Fibroblast of pulmonary artery (primary cell): ENCODE data around the gene EEF1AKMT2.

ENCODE experiments used
- DNase-seq: peaks from one replicate; pipeline ENCODE4 v3.0.0-alpha.2; 2010; ENCODE audit warnings: low read depth
- H3K4me3 ChIP-seq: replicated peaks from 2 replicates; pipeline ENCODE4 v1.5.1; 2011; ENCODE audit warnings: low read depth, mild to moderate bottlenecking, control low read depth, low read length, moderate library complexity
- TF ChIP-seq, protein P1 (sequence below): IDR thresholded peaks from 2 replicates; pipeline ENCODE4 v1.5.1; 2011; ENCODE audit warnings: mild to moderate bottlenecking, control low read depth, low read length, inconsistent platforms; ENCODE audit errors: missing control alignments

The EEF1AKMT2 gene

DNA sequence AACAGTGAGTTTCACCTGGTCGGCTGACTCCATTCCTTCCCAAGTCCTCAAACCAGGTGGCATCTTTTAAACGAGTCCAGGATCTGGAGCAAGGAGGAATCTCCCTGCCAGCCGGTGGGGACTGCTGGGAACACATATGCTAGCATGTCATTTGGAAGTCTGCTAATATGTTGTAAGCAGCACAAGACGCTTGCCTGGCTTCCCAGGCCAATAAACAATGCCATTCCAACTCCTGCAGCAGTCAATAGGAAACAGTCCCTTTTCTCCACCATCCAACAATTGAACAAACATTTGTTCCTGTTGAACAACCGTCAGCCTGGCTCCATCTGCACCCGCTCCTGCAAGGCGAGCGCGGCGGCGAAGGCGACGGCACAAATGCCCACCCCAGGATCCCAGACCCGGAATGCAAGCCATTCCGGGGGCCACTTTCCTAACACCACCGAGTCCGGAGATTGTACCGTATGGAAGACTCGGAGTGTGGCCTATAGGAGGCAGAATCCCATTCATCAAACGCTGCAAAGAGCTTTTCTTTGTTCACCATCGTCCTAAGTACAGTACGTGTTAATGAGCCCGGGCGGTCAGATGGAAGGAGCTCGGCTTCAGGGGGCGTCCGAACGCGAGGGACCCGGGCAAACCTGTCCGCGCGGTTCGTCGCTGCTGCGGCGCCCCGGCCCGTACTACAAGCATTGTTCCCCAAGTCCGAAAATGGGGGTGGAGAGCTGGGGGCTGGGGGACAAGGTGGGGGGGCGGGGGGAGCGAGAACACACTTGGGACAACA, 49.1 kb downstream of the EEF1AKMT2 start:
- DNase-seq = no peak
- peak overlapping the region; percentile 69 for H3K4me3 ChIP-seq
- TF ChIP-seq, protein P1, sequence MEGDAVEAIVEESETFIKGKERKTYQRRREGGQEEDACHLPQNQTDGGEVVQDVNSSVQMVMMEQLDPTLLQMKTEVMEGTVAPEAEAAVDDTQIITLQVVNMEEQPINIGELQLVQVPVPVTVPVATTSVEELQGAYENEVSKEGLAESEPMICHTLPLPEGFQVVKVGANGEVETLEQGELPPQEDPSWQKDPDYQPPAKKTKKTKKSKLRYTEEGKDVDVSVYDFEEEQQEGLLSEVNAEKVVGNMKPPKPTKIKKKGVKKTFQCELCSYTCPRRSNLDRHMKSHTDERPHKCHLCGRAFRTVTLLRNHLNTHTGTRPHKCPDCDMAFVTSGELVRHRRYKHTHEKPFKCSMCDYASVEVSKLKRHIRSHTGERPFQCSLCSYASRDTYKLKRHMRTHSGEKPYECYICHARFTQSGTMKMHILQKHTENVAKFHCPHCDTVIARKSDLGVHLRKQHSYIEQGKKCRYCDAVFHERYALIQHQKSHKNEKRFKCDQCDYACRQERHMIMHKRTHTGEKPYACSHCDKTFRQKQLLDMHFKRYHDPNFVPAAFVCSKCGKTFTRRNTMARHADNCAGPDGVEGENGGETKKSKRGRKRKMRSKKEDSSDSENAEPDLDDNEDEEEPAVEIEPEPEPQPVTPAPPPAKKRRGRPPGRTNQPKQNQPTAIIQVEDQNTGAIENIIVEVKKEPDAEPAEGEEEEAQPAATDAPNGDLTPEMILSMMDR = peak; percentile 43

DNA sequence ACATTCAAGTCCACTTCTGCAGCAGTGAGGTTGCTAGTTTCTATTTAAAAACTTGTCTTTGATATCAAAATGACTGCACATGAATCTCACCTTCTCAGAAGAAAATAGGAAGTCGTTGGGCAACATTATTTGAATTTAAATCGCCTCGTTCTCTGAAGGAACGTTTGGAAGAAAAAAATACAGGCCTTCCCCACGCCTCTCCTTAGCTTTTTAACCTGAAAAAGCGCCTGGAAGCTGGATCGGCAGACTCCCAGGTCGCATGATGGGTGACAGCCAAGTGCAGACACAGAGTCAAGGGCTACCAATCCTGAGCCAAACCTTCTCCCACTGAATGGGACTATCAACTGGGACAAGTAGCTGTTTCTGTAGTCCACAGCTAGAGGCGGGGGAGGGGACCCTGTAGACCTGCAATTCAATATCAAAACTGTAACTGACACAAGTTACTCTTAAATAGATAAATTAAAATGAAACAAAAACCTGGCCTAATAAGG, 49.7 kb downstream of the EEF1AKMT2 start:
- DNase-seq = no peak

DNA sequence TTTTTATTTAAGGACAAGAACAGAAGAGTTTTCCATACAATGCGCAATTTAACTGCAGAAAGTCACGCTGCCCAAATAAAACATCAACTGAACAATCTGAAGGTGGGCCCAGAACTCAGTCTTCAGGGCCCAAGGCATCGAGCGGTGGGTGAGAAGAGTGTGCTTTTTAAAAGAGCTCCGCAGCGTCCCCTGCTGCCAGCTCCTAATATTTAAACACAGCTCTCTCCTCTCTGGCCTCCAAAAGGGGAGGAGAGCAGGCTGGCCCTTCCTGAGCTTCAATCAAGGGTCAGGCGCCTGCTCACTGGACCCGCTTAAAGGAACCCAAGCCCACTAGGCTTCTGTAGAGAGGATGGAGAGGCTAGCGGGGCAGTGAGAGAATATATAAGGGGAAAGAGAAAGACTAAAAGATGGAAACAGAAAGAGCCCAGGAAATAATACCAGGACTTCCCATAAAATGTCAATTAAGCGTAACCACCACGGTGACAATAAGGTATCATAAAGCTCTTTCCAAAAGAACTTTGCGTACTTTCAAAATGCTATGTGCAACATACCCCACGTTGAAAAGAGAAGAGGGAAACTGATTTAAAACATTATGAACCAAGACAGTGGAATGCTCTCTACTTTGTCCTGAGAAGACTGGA, 50.3 kb downstream of the EEF1AKMT2 start:
- peak overlapping the region; percentile 21 for H3K4me3 ChIP-seq
- TF ChIP-seq, protein P1 = peak; percentile 77
- DNase-seq = peak; percentile 83

More for the DNA sequence above, 49.7 kb downstream of the EEF1AKMT2 start:
- H3K4me3 ChIP-seq = peak overlapping the region; percentile 69
- TF ChIP-seq, protein P1 = no peak

- H3K4me3 ChIP-seq = peak overlapping the region; percentile 21
- peak; percentile 65 for DNase-seq
- TF ChIP-seq, protein P1 = no peak
Measured at GRCh38 chr10:124740369-124741280, 51.1 kb downstream of the EEF1AKMT2 start.

DNA sequence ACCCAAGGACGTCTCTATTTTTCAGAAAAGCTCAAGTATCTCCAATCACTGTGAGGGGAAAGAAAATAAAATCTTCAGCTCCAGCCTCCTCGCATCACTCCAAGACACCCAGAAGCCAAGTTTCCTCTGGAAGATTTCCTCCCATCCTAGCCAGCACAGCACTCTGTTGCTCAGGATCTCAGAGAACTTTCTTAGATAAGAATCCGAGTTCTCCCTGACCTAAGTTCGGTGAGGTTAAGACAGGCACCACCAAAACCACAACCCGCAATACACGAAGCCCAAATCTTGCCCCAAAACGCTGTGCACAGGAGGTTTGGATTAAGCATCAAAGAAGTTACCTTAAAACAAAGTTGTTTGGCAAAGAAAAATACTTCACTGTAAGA, 51.7 kb downstream of the EEF1AKMT2 start:
- TF ChIP-seq, protein P1 = no peak
- peak overlapping the region; percentile 21 for H3K4me3 ChIP-seq
- no peak for DNase-seq

DNA sequence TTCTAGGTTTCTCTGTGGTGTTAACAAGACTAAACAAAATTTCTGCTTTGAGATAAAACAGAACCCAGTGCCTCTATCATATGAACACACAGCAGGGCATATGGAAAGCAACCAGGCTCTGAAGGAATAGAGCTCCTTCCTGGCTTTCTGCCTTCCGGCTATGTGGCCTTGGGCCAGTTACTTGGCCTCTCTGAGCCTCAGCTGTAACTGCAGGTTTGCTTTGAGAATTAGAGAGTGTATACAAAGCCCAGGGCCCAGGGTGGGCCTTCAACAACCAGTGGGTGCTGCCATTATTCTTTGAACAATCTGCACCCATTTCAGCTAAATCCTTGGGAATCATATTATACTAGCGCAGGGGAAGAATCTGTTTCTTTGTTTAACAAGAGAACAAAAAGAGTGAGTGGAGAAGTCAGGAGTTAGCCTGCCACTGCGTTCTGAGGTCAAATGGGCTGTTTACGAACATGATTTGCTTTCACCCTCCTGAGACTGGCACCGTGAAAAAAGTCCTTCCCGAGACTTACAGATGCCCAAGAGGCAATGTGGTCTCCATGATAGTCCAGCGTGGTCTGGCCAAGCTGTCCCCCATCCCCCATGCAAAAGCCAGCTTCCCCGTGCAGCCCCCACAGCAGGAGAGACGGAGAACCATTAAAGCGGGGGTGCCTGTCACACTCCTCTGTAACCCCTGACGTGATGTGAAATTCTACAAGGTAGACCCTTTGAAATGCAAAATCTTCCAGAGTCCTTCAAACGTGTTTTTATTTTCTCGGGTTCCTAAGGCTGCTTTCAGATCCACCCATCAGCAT, 52.4 kb downstream of the EEF1AKMT2 start:
- no peak overlapping the region for H3K4me3 ChIP-seq
- TF ChIP-seq, protein P1 = no peak
- no peak for DNase-seq
